Lower leg skin (tissue), 4 donors: ENCODE data around the gene DENND1A. TPM values are rescaled to one million over a fixed set of nuclear protein-coding genes. Genes with fewer than 3 reads are reported as not detected.
"Not testable (repeated sequence)": the region's sequence is repeated elsewhere in the genome, so short reads cannot be mapped to it uniquely, and the experiment has no call there.

Experiments used
- DNase-seq, 2 donors: peaks; one replicate each; pipeline ENCODE4 v3.0.0-alpha.2; 2019; ENCODE audit warnings: low spot score in 2 of 2
- H3K4me3 ChIP-seq: fragments of 200-600 bp; sonication (generic); 2 replicates; pipeline ENCODE4 v1.5.1; 2017; ENCODE audit warnings: mild to moderate bottlenecking, low read depth; ENCODE audit not compliant: poor library complexity, severe bottlenecking
- CTCF ChIP-seq, 3 donors: fragments of 450-650 bp; IDR thresholded peaks; one replicate each; pipeline ENCODE4 v1.5.1; 2016; ENCODE audit warnings: antibody characterized with exemption in 3 of 3, mild to moderate bottlenecking in 3 of 3, moderate library complexity in 2 of 3
- POLR2A ChIP-seq, 2 donors: fragments of 450-650 bp; IDR thresholded peaks; one replicate each; pipeline ENCODE4 v1.6.1; 2016 to 2017; ENCODE audit warnings: antibody characterized with exemption in 2 of 2, mild to moderate bottlenecking in 1 of 2, moderate library complexity in 1 of 2
- WGBS, 2 donors: methylation state at CpG; one replicate each; pipeline ENCODE4 v1.1.5; 2018; 5-methylcytosine and 5-hydroxymethylcytosine counted together
- intact Hi-C: fragments of 100-400 bp; cut with DNase I; formaldehyde crosslinking; loops from one replicate; pipeline ENCODE4 v1.15.0; 2023; ENCODE audit warnings: low total_unique reads
- total RNA-seq, 4 donors: library from RNA; depleted of rRNA; stranded (reverse); fragments of >200 nt; gene quantifications; one replicate each; pipeline ENCODE4 v1.1.0, GENCODE V29; 2016

DENND1A gene
- total RNA-seq, 4 donors from 2014 or later = 6.5 to 16.3 (median 12.3) TPM

GRCh38 chr9:123894822-123895221 lies 35.1 kb downstream of the DENND1A start:
- intact Hi-C loops = no loop called here
- DNase-seq = no peak
- H3K4me3 ChIP-seq = no peak overlapping the region
- TF ChIP-seq POLR2A (IDR thresholded peaks at IDR 0.05) = no peak
- TF ChIP-seq CTCF (IDR thresholded peaks at IDR 0.05) = no peak

- DNase-seq = no peak
- no peak overlapping the region for H3K4me3 ChIP-seq
- WGBS, 2 donors = 49 to 50% methylated on average over 4 of the region's 4 CpGs
- intact Hi-C loops = no loop called here
- TF ChIP-seq CTCF (IDR thresholded peaks at IDR 0.05) (no peak), POLR2A (IDR thresholded peaks at IDR 0.05) (no peak)
Measured at GRCh38 chr9:123893831-123894460, 36.0 kb downstream of the DENND1A start.

- intact Hi-C loops = no loop called here
- DNase-seq = no peak
- WGBS, 2 donors = 95 to 99% methylated on average over 3 of the region's 3 CpGs
- no peak overlapping the region for H3K4me3 ChIP-seq
- TF ChIP-seq POLR2A (IDR thresholded peaks at IDR 0.05) = no peak
- TF ChIP-seq CTCF (IDR thresholded peaks at IDR 0.05) = no peak
Measured at GRCh38 chr9:123893115-123893514, 36.8 kb downstream of the DENND1A start.

GRCh38 chr9:123887837-123888236 lies 42.1 kb downstream of the DENND1A start:
- DNase-seq = no peak
- intact Hi-C loops = no loop called here
- 94 to 100% methylated on average over 1 of the region's 1 CpG for WGBS, 2 donors
- TF ChIP-seq CTCF (IDR thresholded peaks at IDR 0.05) (no peak), POLR2A (IDR thresholded peaks at IDR 0.05) (no peak)
- no peak overlapping the region for H3K4me3 ChIP-seq

- intact Hi-C loops = not testable (repeated sequence)
- 94% methylated on average over 6 of the region's 6 CpGs for WGBS, 2 donors
Measured at GRCh38 chr9:123885834-123886233, 44.1 kb downstream of the DENND1A start.

GRCh38 chr9:123883634-123884033 lies 46.3 kb downstream of the DENND1A start:
- TF ChIP-seq CTCF (IDR thresholded peaks at IDR 0.05) = no peak
- no peak for TF ChIP-seq POLR2A (IDR thresholded peaks at IDR 0.05)
- H3K4me3 ChIP-seq = no peak overlapping the region
- WGBS, 2 donors = 96 to 98% methylated on average over 1 of the region's 1 CpG
- intact Hi-C loops = no loop called here
- DNase-seq = no peak

More at GRCh38 chr9:123885834-123886233, 44.1 kb downstream of the DENND1A start:
- not testable (repeated sequence) for DNase-seq, H3K4me3 ChIP-seq
